Mammary epithelial cell (primary cell): ENCODE results near the gene PHF13.

Experiments
- EZH2 ChIP-seq: IDR thresholded peaks from 2 replicates; pipeline ENCODE4 v1.6.1; 2012; ENCODE audit warnings: low read length, inconsistent platforms, borderline replicate concordance
- TF ChIP-seq, protein P1 (sequence below), 2 donors: IDR thresholded peaks in 1 of 2; conservative IDR thresholded peaks in 1 of 2; 2 replicates each; pipeline ENCODE4 v1.5.1; 2011 to 2012; ENCODE audit warnings: inconsistent platforms in 2 of 2, low read length in 2 of 2, mild to moderate bottlenecking in 2 of 2, control low read depth in 1 of 2, low read depth in 1 of 2; ENCODE audit not compliant: insufficient read depth in 1 of 2; ENCODE audit errors: extremely low read depth in 1 of 2

DNA sequence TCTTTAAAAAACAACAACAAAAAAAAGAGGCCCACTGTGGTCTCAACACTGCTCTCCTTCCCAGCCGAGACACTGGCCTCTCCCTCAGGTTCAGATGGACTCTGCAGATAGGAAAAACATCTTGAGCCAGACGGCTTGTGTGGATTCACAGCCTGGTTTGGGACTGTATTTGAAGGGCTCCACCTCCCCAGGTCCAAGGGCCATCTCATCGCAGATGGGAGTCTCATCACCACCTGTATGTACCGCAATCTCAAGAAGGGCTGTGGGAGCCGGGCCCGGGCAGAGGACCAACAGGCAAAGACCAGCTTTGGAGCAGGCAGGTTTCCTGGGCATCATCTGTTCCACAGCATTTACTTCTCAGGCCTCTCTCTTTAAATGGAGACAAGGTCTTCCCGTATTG, 23.5 kb upstream of the PHF13 start:
- TF ChIP-seq, protein P1, sequence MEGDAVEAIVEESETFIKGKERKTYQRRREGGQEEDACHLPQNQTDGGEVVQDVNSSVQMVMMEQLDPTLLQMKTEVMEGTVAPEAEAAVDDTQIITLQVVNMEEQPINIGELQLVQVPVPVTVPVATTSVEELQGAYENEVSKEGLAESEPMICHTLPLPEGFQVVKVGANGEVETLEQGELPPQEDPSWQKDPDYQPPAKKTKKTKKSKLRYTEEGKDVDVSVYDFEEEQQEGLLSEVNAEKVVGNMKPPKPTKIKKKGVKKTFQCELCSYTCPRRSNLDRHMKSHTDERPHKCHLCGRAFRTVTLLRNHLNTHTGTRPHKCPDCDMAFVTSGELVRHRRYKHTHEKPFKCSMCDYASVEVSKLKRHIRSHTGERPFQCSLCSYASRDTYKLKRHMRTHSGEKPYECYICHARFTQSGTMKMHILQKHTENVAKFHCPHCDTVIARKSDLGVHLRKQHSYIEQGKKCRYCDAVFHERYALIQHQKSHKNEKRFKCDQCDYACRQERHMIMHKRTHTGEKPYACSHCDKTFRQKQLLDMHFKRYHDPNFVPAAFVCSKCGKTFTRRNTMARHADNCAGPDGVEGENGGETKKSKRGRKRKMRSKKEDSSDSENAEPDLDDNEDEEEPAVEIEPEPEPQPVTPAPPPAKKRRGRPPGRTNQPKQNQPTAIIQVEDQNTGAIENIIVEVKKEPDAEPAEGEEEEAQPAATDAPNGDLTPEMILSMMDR (conservative IDR thresholded peaks at IDR 0.05 in 1 of 2, IDR thresholded peaks at IDR 0.05 in 1 of 2; ENCODE audit: extremely low read depth in 1 of 2, insufficient read depth in 1 of 2, low read depth in 1 of 2, low read length in 2 of 2): no peak
- TF ChIP-seq EZH2: no peak
